Calu3 (cell line): ENCODE results near the gene PHKA2. TPM values are rescaled to one million over a fixed set of nuclear protein-coding genes. Genes with fewer than 3 reads are reported as not detected.

Source experiments
- BruUV-seq: library from RNA; stranded (reverse); fragments of 400-500 nt; replicated peaks from 2 replicates; lab custom pipeline; 2021; lab: Mats Ljungman, UMichigan
- CTCF ChIA-PET: fragments of 300-600 bp; sonication (Branson Sonifier 250); formaldehyde crosslinking; loops from one replicate; lab custom pipeline; 2022; ENCODE audit warnings: antibody characterized with exemption; lab: Charles Lee
- DNase-seq: peaks from one replicate; pipeline ENCODE4 v3.0.0; 2022
- H3K27ac Mint-ChIP-seq: one replicate; pipeline ENCODE4 v1.8.0; 2022; ENCODE audit warnings: mixed read lengths; ENCODE audit not compliant: unreplicated experiment
- H3K27me3 Mint-ChIP-seq: one replicate; pipeline ENCODE4 v1.8.0; 2022; ENCODE audit warnings: mixed read lengths; ENCODE audit not compliant: unreplicated experiment
- H3K36me3 Mint-ChIP-seq: one replicate; pipeline ENCODE4 v1.8.0; 2022; ENCODE audit warnings: mild to moderate bottlenecking, moderate library complexity, mixed read lengths; ENCODE audit not compliant: insufficient read depth, unreplicated experiment
- H3K4me1 Mint-ChIP-seq: one replicate; pipeline ENCODE4 v1.8.0; 2022; ENCODE audit warnings: mild to moderate bottlenecking, low read depth, mixed read lengths; ENCODE audit not compliant: unreplicated experiment
- H3K4me3 Mint-ChIP-seq: one replicate; pipeline ENCODE4 v1.8.0; 2022; ENCODE audit warnings: mild to moderate bottlenecking, low read depth, moderate library complexity, mixed read lengths; ENCODE audit not compliant: unreplicated experiment
- H3K9me3 Mint-ChIP-seq: one replicate; pipeline ENCODE4 v1.8.0; 2022; ENCODE audit warnings: low read depth, mixed read lengths; ENCODE audit not compliant: unreplicated experiment
- CTCF ChIP-seq: fragments of 200-600 bp; IDR thresholded peaks from one replicate; pipeline ENCODE4 v1.8.0; 2022; ENCODE audit warnings: antibody characterized with exemption; ENCODE audit not compliant: unreplicated experiment
- intact Hi-C: fragments of 100-400 bp; cut with micrococcal nuclease; formaldehyde crosslinking; loops from one replicate; pipeline ENCODE4 v1.10.0; 2022; ENCODE audit not compliant: unreplicated experiment
- total RNA-seq: library from RNA; stranded (reverse); gene quantifications from 2 replicates; pipeline ENCODE4 v1.2.3, GENCODE V29; 2022

PHKA2 gene
- total RNA-seq, 1 experiment from 2014 or later = 47.6 TPM

GRCh38 chrX:19005909-19006308, 22.0 kb upstream of the PHKA2 start:
- no peaks in the 10 kb centered on the region for H3K27me3 Mint-ChIP-seq
- no peak overlapping the region for H3K4me3 Mint-ChIP-seq
- H3K9me3 Mint-ChIP-seq = no peaks in the 10 kb centered on the region
- intact Hi-C loops = loop anchor here (5.0 kb wide), 1 partner anchor 69 kb away; no protein-coding TSS in a partner anchor
- peaks cover 16% of the 10 kb centered on the region for H3K4me1 Mint-ChIP-seq
- no peak for TF ChIP-seq CTCF
- CTCF ChIA-PET = no interaction called here
- H3K27ac Mint-ChIP-seq = no peak overlapping the region
- peak; percentile 32 for DNase-seq
- BruUV-seq = no TSS peak
- no peaks in the 10 kb centered on the region for H3K36me3 Mint-ChIP-seq

- Mint-ChIP-seq H3K27me3 (no peaks in the 10 kb centered on the region), H3K27ac (no peak overlapping the region), H3K9me3 (no peaks in the 10 kb centered on the region), H3K36me3 (no peaks in the 10 kb centered on the region), H3K4me3 (no peak overlapping the region), H3K4me1 (peaks cover 16% of the 10 kb centered on the region)
- BruUV-seq = no TSS peak
- DNase-seq = no peak
- intact Hi-C loops = no loop called here
- CTCF ChIA-PET = no interaction called here
- TF ChIP-seq CTCF = no peak
Measured at GRCh38 chrX:19003756-19004155, 19.8 kb upstream of the PHKA2 start.

GRCh38 chrX:18998653-18999052, 14.7 kb upstream of the PHKA2 start:
- Mint-ChIP-seq H3K27me3 (no peaks in the 10 kb centered on the region), H3K4me3 (no peak overlapping the region), H3K9me3 (no peaks in the 10 kb centered on the region), H3K4me1 (peaks cover 17% of the 10 kb centered on the region), H3K27ac (no peak overlapping the region), H3K36me3 (peaks cover 4% of the 10 kb centered on the region)
- no peak for TF ChIP-seq CTCF
- intact Hi-C loops = no loop called here
- CTCF ChIA-PET = interaction anchor here (0.9 kb wide), 1 partner anchor 16 kb away, joined by 3 read pairs; no protein-coding TSS in a partner anchor
- DNase-seq = no peak
- BruUV-seq = no TSS peak

GRCh38 chrX:18997916-18998315, 14.0 kb upstream of the PHKA2 start:
- no peak overlapping the region for H3K4me3 Mint-ChIP-seq
- DNase-seq = no peak
- intact Hi-C loops = no loop called here
- CTCF ChIA-PET = interaction anchor here (0.9 kb wide), 1 partner anchor 17 kb away, joined by 3 read pairs; no protein-coding TSS in a partner anchor
- no peak for TF ChIP-seq CTCF
- BruUV-seq = no TSS peak
- H3K27ac Mint-ChIP-seq = peak overlapping the region; percentile 18
- H3K9me3 Mint-ChIP-seq = no peaks in the 10 kb centered on the region
- H3K36me3 Mint-ChIP-seq = peaks cover 7% of the 10 kb centered on the region
- no peaks in the 10 kb centered on the region for H3K27me3 Mint-ChIP-seq
- peaks cover 23% of the 10 kb centered on the region for H3K4me1 Mint-ChIP-seq
